ENCODE data around the gene CRIM1.

GRCh38 chr2:36451512-36451911, 95.9 kb downstream of the CRIM1 start:
- TF ChIP-seq CTCF (conservative IDR thresholded peaks at IDR 0.05) (no peak), EZH2 (IDR thresholded peaks at IDR 0.05; ENCODE audit: low read depth) (no peak)

Measured in PC-9 (cell line).